Measurements from ENCODE around the gene ZNF182.
"Not testable (repeated sequence)": the region's sequence is repeated elsewhere in the genome, so short reads cannot be mapped to it uniquely, and the experiment has no call there.

ZNF182 gene

GRCh38 chrX:47976254-47977151 lies 27.3 kb downstream of the ZNF182 start:
- no peaks in the 10 kb centered on the region for H3K27me3 ChIP-seq (ENCODE audit: insufficient read depth, low read depth, severe bottlenecking)
- no peak overlapping the region for H3K4me3 ChIP-seq (ENCODE audit: low read depth, low read length)
- peaks cover 14% of the 10 kb centered on the region for H3K9me3 ChIP-seq (ENCODE audit: severe bottlenecking)
- H3K27ac ChIP-seq: no peak overlapping the region
- TF ChIP-seq CTCF (IDR thresholded peaks at IDR 0.05; ENCODE audit: low read depth, low read length): no peak
- H3K36me3 ChIP-seq: peaks cover 9% of the 10 kb centered on the region
- no peak for DNase-seq

GRCh38 chrX:47973235-47973634 lies 30.6 kb downstream of the ZNF182 start:
- Histone ChIP-seq H3K9me3 (ENCODE audit: severe bottlenecking) (peaks cover 14% of the 10 kb centered on the region), H3K27me3 (ENCODE audit: insufficient read depth, low read depth, severe bottlenecking) (no peaks in the 10 kb centered on the region), H3K27ac (no peak overlapping the region), H3K36me3 (peaks cover 5% of the 10 kb centered on the region; the same call in 1 of the 2 replicates), H3K4me3 (ENCODE audit: low read depth, low read length) (no peak overlapping the region)
- DNase-seq: no peak
- no peak for TF ChIP-seq CTCF (IDR thresholded peaks at IDR 0.05; ENCODE audit: low read depth, low read length)

- H3K36me3 ChIP-seq; H3K4me3 ChIP-seq (ENCODE audit: low read depth, low read length); H3K9me3 ChIP-seq (ENCODE audit: severe bottlenecking); H3K27me3 ChIP-seq (ENCODE audit: insufficient read depth, low read depth, severe bottlenecking); H3K27ac ChIP-seq; DNase-seq: not testable (repeated sequence)
These were observed 38.3 kb downstream of the ZNF182 start for GRCh38 chrX:47965526-47965925.

GRCh38 chrX:47961830-47962229 lies 42.0 kb downstream of the ZNF182 start:
- H3K4me3 ChIP-seq (ENCODE audit: low read depth, low read length); H3K9me3 ChIP-seq (ENCODE audit: severe bottlenecking); H3K36me3 ChIP-seq; H3K27me3 ChIP-seq (ENCODE audit: insufficient read depth, low read depth, severe bottlenecking); H3K27ac ChIP-seq; DNase-seq: not testable (repeated sequence)

GRCh38 chrX:47960406-47960805 lies 43.4 kb downstream of the ZNF182 start:
- H3K9me3 ChIP-seq (ENCODE audit: severe bottlenecking): peaks cover under 1% of the 10 kb centered on the region
- TF ChIP-seq CTCF (IDR thresholded peaks at IDR 0.05; ENCODE audit: low read depth, low read length): no peak
- H3K36me3 ChIP-seq: no peaks in the 10 kb centered on the region
- H3K27ac ChIP-seq: no peak overlapping the region
- H3K27me3 ChIP-seq (ENCODE audit: insufficient read depth, low read depth, severe bottlenecking): no peaks in the 10 kb centered on the region
- no peak overlapping the region for H3K4me3 ChIP-seq (ENCODE audit: low read depth, low read length)
- no peak for DNase-seq

GRCh38 chrX:47958761-47959342 lies 44.9 kb downstream of the ZNF182 start:
- TF ChIP-seq CTCF (IDR thresholded peaks at IDR 0.05; ENCODE audit: low read depth, low read length): peak; percentile 46; the same call in 1 of the 2 replicates
- no peak for DNase-seq
- no peaks in the 10 kb centered on the region for H3K27me3 ChIP-seq (ENCODE audit: insufficient read depth, low read depth, severe bottlenecking)

GRCh38 chrX:47958206-47958605 lies 45.6 kb downstream of the ZNF182 start:
- DNase-seq: peak; percentile 69
- H3K27me3 ChIP-seq (ENCODE audit: insufficient read depth, low read depth, severe bottlenecking); H3K27ac ChIP-seq; H3K9me3 ChIP-seq (ENCODE audit: severe bottlenecking); H3K36me3 ChIP-seq; H3K4me3 ChIP-seq (ENCODE audit: low read depth, low read length): not testable (repeated sequence)

More at GRCh38 chrX:47958761-47959342, 44.9 kb downstream of the ZNF182 start:
- H3K36me3 ChIP-seq: no peaks in the 10 kb centered on the region
- no peak overlapping the region for H3K27ac ChIP-seq
- no peaks in the 10 kb centered on the region for H3K9me3 ChIP-seq (ENCODE audit: severe bottlenecking)
- H3K4me3 ChIP-seq (ENCODE audit: low read depth, low read length): no peak overlapping the region

Measured in WERI-Rb-1 (cell line).